Measurements from ENCODE around the gene DENND2C.

DENND2C gene

DNA sequence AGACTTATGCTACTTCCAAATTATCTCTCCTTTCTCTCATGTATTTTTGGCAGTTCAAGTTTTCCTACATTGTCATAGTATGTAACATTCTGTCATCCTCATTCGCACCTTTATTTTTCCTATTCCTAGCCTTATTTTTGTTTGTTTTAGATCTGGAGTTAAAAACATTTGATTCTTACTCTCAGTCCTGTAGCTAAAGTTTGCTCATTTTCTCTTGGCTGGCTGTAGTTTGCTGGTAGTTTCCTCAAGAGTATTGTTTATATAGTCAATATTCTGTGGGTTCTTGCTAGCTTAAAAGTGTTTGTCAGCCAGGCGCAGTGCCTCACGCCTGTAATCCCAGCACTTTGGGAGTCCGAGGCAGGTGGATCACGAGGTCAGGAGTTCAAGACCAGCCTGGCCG is 129.0 kb downstream of the DENND2C start:
- DNase-seq: no peak

DNA sequence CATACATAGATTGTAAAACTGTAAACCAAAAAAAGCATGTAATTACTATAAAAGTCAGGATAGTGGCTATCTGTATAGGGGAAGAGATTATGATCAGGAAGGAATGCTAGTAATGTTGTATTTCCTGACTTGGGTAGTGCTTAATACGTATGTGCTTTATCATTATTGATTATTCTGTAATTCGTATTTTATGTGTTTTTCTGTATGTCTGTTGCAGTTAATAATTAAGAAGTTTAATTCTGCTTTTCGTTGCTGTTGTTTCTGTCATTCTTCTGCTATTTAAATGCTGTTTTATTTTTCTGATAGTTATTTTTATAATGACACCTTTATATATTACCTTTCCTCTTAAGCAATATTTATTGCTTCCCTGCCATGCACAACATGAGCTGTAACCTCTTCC is 129.6 kb downstream of the DENND2C start:
- no peak for DNase-seq

DNA sequence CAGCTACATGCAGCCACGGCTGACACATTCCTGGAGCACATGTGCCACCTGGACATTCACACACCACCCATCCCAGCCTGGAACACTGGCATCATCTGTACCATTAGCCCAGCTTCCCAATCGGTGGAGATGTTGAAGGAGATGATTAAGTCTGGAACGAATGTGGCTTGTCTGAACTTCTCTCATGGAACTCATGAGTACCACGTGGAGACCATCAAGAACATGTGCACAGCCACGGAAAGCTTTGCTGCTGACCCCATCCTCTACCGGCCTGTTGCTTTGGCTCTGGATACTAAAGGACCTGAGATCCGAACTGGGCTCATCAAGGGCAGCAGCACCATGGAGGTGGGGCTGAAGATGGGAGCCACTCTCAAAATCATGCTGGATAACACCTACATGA is 133.8 kb downstream of the DENND2C start:
- no peak for DNase-seq

DNA sequence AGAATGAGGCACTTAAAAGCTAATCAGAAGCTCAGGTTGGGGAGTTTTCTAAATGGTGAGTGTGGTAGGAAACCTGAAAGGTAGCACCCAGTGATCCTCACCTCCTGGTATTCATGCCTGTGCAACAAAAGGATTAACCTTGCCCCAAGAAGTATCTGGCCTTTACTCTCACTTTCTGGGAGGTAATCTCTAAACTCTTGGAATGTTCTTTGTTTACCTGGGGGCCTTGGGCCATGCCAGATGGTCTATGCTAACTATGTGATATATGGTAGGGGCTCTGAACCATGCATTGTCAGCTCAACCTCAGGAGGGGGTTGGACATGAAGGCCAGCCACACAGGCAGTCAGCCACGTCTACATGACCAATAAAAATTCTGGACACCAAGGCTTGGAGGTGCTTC is 134.4 kb downstream of the DENND2C start:
- DNase-seq: no peak
